ENCODE data around the gene ANKRD26.

GRCh38 chr10:26987851-26988250, 112.4 kb downstream of the ANKRD26 start:
- no peak for TF ChIP-seq CTCF (IDR thresholded peaks at IDR 0.05)
- no peak for TF ChIP-seq POLR2A (IDR thresholded peaks at IDR 0.05)

Data from lower leg skin (tissue), 3 donors.